GM21526 (cell line): ENCODE data around the gene JOSD2.
"Not testable (repeated sequence)": the region's sequence is repeated elsewhere in the genome, so short reads cannot be mapped to it uniquely, and the experiment has no call there.

Experiments used
- ATAC-seq: cut with Tn5 transposase; IDR thresholded peaks from one replicate; pipeline ENCODE4 v1.9.1; 2021; ENCODE audit warnings: moderate library complexity; ENCODE audit not compliant: unreplicated experiment, low FRiP score

JOSD2 gene

GRCh38 chr19:50478901-50479715, 31.9 kb downstream of the JOSD2 start:
- ATAC-seq, result no peak

- no peak for ATAC-seq
Measured at GRCh38 chr19:50477751-50478515, 33.1 kb downstream of the JOSD2 start.

DNA sequence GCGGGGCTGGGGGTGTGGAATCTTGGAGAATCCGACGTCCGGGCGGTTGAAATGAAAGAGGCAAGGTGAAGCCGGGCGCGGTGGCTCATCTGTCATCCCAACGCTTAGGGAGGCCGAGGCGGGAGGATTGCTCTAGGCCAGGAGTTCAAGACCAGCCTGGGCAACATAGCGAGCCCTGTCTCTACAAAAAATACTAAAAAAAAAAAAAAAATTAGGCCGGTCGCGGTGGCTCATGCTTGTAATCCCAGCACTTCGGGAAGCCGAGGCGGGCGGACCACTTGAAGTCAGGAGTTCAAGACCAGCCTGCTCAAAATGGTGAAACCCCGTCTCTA, 34.1 kb downstream of the JOSD2 start:
- ATAC-seq, result no peak

- peak; percentile 74 for ATAC-seq
Measured at GRCh38 chr19:50476224-50476906, 34.6 kb downstream of the JOSD2 start, which contains the start of the genes EMC10 and GARIN5A. Gene EMC10, plus strand, starts transcription at chr19:50476507. Its CDS starts 38 bp downstream, at chr19:50476545. Gene GARIN5A, minus strand, starts transcription at chr19:50476848. Its CDS starts 460 bp downstream, at chr19:50476388.

- ATAC-seq, result no peak
Measured at GRCh38 chr19:50475736-50476223, 35.2 kb downstream of the JOSD2 start.

- no peak for ATAC-seq
Measured at GRCh38 chr19:50475101-50475568, 35.9 kb downstream of the JOSD2 start.

- ATAC-seq, result not testable (repeated sequence)
Measured at GRCh38 chr19:50473336-50473735, 37.7 kb downstream of the JOSD2 start.

DNA sequence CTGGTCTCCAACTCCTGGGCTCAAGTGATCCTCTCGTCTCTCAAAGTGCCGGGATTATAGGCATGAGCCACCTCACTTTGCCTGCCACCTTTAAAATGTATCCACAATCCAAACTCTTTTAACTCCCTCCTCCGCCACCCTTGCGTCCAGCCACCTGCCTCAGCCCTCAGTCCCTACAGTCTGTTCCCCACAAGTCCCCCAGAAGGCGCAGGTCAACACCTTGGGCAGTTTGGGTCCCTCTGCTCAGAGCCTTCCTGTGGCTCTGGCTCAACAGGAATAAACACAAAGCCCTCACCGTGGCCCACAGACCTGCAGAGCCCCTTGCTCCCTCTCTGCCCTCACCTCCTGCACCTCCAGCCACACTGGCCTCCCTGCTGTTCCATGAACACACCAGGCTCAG, 42.2 kb downstream of the JOSD2 start:
- ATAC-seq, result no peak

GRCh38 chr19:50467566-50467965, 43.4 kb downstream of the JOSD2 start:
- no peak for ATAC-seq

GRCh38 chr19:50466706-50467039, 44.3 kb downstream of the JOSD2 start:
- no peak for ATAC-seq

DNA sequence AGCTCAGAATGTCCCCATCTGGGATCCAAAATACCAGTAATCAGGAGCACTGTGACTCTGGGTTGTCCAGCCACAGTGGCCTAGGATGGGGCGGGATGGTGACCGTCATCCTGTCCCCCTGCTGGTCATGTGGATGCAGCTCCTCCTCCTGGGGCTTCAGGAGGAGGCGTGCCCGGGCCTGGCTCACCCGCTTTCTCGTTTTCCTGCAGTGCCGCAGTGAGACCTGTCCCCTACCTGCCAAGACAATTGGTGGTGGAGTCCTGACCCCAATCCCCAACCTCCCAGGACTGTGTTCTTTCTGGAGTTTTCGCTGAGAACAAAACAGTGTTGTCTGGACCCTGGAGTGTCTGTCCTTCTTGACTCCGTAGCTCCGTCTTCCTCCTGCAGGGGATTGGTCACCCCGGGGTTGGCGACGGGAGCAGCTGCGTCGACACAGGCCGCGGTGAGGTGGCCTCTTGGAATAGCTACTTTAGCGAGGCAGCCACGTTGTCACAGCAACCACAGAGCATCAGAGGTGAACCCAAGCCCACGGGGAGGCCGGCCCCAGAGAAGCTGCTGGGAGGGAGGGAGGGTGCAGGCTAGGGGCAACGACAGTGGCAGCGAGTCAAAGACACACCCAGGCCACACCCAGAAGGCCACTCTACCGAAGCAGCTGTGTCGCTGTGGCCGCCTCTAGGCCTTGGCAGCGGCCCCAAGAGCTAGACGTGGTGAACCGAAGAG, 44.8 kb downstream of the JOSD2 start:
- no peak for ATAC-seq

GRCh38 chr19:50465000-50465399, 46.0 kb downstream of the JOSD2 start:
- no peak for ATAC-seq

GRCh38 chr19:50464348-50464747, 46.6 kb downstream of the JOSD2 start:
- ATAC-seq, result no peak

- no peak for ATAC-seq
Measured at GRCh38 chr19:50462970-50463369, 48.0 kb downstream of the JOSD2 start.

GRCh38 chr19:50461066-50461875, 49.7 kb downstream of the JOSD2 start:
- no peak for ATAC-seq

- no peak for ATAC-seq
Measured at GRCh38 chr19:50460161-50460765, 50.7 kb downstream of the JOSD2 start.

DNA sequence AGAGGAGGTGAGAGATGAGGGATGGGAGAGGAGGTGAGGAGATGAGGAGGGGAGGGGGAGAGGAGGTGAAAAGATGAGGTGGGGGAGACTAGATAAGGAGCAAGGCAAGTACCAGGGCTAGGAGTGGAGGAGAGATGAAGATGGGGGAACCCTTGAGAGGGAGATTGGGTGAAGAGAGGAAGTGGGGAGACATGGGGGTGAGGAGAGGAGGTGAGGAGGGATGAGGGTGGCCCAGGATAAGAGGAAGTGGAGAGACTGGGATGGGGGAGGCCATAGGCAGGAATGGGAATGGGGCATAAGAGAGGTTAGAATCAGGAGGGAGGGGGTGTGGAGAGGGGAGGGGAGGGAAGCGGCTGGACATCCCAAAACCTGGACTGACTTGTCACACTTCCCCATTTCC, 51.4 kb downstream of the JOSD2 start:
- ATAC-seq, result no peak

DNA sequence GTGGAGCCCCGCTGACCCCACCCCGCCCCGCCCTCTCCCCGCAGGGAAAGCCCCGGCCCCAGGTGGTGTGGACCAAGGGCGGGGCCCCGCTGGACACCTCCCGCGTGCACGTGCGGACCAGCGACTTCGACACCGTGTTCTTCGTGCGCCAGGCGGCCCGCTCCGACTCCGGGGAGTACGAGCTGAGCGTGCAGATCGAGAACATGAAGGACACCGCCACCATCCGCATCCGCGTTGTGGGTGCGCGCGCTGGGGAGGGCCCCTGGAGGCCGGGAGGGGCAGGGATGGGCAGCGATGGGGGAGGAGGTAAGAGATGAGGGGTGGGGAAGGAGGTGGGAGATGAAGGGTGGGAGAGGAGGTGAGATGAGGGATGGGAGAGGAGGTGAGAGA, 51.9 kb downstream of the JOSD2 start:
- no peak for ATAC-seq

GRCh38 chr19:50458396-50459066, 52.5 kb downstream of the JOSD2 start:
- ATAC-seq, result no peak
